ENCODE measurements around the gene ACTN1.

The ACTN1 gene

GRCh38 chr14:68884031-68885030, 94.8 kb downstream of the ACTN1 start:
- DNase-seq, result no peak

- no peak for DNase-seq
Observed at GRCh38 chr14:68882235-68882634, 96.9 kb downstream of the ACTN1 start.

DNA sequence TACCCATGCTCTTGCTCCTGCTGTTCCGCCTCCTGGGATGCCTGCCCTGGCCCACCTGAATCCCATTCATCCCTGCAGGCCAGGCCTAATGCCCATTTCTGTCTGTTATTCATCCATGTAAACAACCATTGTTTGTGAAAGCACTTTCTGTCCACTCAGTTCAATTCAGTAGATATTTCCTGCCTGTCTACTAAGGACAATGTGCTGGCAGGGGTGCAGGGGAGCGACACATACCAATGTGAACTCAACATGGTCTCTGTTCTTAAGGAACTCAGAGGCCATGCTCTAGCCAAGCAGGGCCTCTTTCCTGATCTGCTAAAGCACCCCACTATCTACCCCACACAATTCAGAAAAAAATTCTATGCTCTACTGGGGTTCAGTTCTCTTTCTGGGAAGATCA, 97.7 kb downstream of the ACTN1 start:
- no peak for DNase-seq

DNA sequence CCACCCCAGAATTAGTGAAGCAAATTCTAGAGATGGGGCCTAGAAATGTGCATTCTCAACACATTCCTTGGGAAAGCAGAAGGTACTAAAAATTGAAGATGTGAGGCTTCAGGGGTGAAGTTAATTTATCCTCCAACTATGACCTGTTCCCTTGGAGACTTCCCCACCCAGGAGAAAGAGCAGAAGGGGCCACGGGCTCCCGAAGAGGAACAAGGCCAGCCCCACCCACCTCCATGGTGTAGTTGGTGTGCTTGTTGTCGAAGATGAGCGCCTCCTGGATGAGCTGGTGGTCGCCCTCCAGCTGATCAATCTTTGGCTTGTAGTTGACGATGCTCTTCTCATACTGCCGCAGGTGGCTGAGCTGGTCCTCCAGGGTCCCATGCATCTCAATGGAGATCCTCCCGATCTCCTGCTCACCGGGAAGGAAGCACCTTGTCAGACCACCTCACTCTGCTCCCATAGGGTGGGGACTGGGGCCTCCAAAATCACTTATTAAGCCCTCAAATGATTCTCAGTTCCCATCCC, 98.5 kb downstream of the ACTN1 start:
- no peak for DNase-seq

GRCh38 chr14:68879841-68880575, 99.1 kb downstream of the ACTN1 start:
- no peak for DNase-seq

GRCh38 chr14:68879321-68879781, 99.8 kb downstream of the ACTN1 start:
- no peak for DNase-seq

GRCh38 chr14:68878908-68879307, 100.2 kb downstream of the ACTN1 start:
- no peak for DNase-seq

DNA sequence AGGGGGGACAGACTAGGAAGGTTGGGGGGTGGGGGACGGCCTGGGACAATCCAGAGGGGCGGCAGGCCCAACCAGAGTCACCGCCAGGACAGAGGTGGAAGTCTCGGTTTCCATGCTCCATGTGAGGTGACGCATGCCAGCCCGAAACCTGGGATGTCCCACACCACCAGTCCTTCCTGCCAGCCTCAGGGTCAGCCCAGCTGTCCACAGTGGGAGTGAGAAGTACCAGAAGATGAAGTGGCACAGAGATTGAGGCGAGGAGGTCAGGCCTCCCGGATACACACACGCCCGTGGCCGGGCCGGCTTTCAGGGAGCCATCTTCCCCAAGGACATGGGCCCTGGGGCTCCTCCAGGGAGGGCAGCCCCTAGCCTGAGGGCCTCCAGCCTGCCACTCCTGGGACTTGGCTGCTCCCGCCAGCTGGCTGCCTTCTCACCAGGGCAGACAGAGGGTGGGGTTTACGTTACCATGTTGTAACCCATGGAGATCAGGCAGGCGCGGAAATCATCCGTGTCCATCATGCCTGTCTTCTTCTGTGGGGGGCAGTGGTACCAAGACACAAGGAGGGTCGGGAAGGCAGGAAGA, 101.0 kb downstream of the ACTN1 start:
- DNase-seq, result no peak

GRCh38 chr14:68876976-68877375, 102.1 kb downstream of the ACTN1 start:
- no peak for DNase-seq

DNA sequence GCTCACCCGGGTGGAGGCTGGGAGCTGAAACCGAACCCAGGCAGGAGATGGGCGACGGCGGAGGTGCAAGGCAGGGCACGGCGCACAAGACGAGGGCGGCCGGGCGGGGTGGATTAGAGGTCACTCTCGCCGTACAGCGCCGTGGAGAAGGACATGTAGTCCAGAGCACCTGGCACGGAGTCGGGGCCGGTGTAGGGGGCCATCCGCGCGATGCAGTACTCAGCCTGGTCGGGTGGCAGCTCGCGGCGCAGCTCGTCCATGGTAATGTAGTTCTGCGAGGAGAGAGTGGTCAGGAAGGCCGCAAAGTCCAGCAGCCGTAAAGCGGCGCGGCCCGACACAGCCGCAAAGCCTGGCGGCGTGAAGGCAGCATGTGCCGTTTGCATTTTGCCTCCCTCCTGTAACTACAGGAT, 104.4 kb downstream of the ACTN1 start:
- no peak for DNase-seq

- DNase-seq, result no peak
Observed at GRCh38 chr14:68873376-68873775, 105.7 kb downstream of the ACTN1 start.

DNA sequence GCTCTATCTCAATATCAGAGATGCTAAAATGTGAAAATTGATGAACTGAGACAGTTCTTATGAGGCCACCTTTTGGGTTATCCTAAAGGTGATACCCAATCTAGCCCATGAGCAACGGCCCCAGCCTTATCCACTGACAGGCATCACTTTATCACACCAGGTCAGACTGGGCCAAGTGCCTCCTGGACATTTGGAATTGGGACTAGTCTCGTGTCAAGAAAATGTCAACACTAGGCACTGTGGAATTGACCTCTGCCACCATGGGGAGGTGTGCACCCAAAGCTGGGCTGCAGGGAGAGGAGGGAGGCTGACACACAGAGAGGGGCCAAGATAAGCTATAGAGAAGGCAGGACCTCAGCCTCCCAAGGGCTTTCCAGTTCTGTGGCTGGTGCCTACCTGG, 107.7 kb downstream of the ACTN1 start:
- no peak for DNase-seq

DNA sequence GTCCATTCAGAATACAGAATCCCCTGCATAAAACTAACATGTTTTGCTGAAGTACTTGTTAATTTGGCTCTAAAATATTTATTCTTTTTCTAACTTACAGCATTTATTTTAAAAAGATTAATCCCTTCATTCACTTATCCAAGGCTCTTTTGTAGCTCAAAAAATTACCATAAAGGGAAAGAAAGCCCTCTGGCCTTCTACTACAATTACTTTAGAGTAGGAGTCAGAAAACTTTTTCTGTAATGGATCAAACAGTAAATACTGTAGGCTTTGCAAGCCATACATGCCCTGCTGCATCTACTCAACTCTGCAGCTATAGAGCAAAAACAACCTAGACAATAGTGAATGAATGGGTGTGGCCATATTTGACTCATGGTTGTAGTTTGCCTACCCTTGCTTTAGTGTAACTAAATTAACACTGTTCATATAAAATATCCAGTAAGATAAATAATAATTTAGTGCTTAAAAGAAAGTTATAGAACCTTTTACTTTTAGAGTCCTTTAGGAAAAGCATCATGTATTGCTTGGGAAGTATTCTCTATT, 112.0 kb downstream of the ACTN1 start:
- DNase-seq, result no peak

DNA sequence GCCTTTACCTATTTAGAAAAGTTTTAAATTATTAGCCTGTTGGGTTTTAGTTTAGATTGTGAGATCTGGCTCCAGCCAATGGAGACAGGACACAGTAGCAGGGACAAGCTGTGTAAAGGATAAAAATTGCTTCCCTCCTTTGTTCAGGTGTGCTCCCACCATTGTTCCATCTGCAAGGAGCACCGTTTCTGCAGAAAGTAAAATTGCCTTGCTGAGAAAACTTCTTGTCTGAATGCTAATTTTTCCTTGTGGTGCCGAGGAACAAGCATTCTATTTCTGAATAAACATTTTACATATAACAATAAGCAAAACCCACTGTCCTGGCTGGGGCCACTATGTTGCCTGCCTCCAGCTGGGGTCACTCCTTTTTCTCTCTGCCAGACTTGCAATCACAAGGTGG, 113.6 kb downstream of the ACTN1 start:
- DNase-seq, result no peak

GRCh38 chr14:68864361-68864750, 114.7 kb downstream of the ACTN1 start:
- no peak for DNase-seq

DNA sequence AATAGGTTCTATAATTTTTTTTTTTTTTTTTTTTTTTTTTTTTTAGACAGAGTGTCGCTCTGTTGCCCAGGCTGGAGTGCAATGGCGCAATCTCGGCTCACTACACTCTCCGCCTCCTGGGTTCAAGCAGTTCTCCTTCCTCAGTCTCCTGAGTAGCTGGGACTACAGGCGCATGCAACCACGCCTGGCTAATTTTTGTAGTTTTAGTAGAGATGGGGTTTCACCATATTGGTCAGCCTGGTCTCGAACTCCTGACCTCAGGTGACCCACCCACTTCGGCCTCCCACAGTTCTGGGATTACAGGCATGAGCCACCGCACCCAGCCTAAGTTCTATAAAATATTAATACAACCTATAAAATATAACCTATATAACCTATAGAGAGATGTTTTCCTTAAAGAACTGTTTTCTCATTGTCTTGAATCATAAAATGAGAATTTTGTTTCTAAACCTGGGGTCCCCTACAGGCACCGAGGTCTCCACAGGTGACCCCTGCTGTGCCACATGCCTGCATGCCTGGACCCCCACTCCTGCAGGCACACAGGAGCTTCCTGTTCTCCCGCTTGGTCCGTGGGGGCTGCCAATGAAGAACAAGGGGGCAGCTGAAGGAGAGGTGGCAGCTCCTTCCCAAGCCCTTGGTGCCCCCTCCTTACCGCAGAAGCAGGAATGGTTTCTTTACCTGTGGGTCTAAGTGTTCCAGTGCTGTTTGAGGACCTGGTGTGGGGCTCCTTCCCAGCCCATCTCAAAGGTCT, 115.3 kb downstream of the ACTN1 start:
- DNase-seq, result no peak

DNA sequence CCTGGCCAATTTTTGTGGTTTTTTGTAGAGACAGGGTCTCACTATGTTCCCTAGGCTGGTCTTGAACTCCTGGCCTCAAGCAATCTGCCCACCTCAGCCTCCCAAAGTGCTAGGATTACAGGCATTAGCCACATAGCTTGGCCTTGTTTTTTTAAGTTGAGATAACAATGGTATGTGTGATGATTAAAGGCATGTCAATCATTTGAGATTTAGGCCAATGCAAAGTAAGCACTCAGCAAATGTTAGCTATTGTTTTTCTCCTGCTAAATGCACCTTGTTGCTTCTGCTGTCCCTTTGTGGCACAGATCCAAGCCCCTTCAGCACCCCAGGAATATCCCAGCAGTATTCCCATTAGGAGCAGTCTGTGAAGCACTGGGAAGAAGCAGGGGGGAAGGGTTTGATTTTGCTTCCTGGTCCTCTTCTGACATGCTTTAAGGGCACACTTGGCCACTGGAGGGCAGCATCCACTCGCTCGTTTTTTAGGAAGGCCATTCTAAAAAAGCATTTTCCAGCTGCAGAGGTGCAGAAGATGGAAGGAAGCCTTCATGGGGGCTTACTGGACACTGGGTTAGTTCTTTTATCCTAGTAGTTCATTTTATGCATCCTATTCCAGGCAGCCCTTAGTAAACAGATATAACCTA, 116.0 kb downstream of the ACTN1 start:
- peak; percentile 60 for DNase-seq

GRCh38 chr14:68860771-68861170, 118.3 kb downstream of the ACTN1 start:
- DNase-seq, result no peak

- no peak for DNase-seq
Observed at GRCh38 chr14:68857516-68858070, 121.5 kb downstream of the ACTN1 start.

DNA sequence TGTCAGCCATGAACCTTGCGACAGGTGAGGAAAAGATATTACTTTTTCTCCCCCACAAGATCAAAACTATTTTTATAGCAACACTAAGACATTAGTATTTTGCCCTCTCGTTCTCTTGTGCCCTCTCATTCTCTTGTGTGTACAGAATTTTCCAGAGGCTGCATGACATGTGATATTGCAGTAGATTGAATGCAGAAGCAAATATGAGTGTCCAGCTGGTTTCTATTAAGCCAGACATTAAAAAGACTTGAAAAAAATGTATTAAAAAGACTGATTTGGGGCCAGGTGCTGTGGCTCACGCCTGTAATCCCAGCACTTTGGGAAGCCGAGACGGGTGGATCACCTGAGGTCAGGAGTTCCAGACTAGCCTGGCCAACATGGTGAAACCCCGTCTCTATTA, 122.5 kb downstream of the ACTN1 start:
- DNase-seq, result no peak

DNA sequence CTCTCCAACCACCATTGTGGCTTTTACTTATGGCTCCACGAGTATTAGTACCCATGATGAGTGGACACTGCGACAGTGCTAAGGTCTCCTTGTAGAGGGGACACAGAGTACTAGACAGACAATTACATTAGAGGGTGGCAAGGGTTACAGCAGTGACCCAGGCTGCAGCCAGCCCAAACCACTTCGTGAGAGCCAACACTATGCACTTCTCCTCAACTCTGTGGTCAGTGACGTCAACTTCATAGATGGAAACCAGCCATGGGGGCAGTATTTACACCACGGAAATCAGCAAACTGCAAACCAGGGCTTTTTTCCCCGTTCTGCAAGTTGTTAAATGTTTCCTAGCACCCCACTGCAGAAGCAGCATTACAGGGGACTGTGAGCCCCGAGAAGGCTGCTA, 124.7 kb downstream of the ACTN1 start:
- DNase-seq, result no peak

Data from NCI-H1436 (cell line).